HG03060 (cell line): ENCODE measurements around the gene TMEM132C.
"Not testable (repeated sequence)": the region's sequence is repeated elsewhere in the genome, so short reads cannot be mapped to it uniquely, and the experiment has no call there.

ENCODE experiments used
- ATAC-seq: cut with Tn5 transposase; IDR thresholded peaks from one replicate; pipeline ENCODE4 v1.9.1; 2021; ENCODE audit warnings: low read depth, moderate number of reproducible peaks; ENCODE audit not compliant: unreplicated experiment

Gene TMEM132C

GRCh38 chr12:128603573-128604115 lies 336.7 kb downstream of the TMEM132C start:
- ATAC-seq = no peak

DNA sequence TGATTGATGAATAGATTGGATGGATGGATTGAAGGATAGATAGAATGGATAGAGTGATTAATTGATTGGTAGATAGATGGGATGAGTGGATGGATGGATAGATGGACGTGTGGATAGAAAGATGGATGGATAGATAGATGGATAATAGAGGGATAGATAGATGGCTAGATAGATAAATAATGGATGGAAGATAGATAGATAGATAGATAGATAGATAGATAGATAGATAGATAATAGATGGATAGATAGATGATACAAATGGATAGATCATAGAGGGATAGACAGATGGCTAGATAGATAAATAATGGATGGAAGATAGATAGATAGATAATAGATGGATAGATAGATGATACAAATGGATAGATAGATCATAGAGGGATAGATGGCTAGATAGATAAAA lies 337.2 kb downstream of the TMEM132C start:
- ATAC-seq = not testable (repeated sequence)

- no peak for ATAC-seq
These were observed 339.1 kb downstream of the TMEM132C start for GRCh38 chr12:128606051-128606450.

DNA sequence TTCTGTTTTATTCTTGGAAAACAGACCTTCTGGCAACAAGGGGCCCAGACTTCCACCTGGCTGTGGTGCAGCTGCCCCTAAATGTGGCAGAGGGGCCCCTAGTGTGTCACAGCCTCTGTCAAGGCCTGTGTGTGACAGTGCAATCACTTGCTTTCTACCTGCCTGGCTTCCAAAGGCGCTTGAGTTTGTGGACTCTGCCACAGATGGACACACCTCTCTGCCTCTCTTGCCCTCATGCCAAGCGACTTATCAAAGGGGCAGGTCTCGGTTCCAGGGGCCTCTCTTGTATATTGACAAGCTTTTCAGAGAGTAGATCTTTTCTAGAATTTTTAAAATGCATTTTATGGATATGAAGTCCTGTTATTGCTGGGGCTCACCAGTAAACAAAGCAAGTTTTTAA lies 339.6 kb downstream of the TMEM132C start:
- no peak for ATAC-seq

- no peak for ATAC-seq
These were observed 340.0 kb downstream of the TMEM132C start for GRCh38 chr12:128606970-128607369.

GRCh38 chr12:128607641-128608040 lies 340.7 kb downstream of the TMEM132C start:
- no peak for ATAC-seq

GRCh38 chr12:128609861-128610260 lies 342.9 kb downstream of the TMEM132C start:
- ATAC-seq = no peak

DNA sequence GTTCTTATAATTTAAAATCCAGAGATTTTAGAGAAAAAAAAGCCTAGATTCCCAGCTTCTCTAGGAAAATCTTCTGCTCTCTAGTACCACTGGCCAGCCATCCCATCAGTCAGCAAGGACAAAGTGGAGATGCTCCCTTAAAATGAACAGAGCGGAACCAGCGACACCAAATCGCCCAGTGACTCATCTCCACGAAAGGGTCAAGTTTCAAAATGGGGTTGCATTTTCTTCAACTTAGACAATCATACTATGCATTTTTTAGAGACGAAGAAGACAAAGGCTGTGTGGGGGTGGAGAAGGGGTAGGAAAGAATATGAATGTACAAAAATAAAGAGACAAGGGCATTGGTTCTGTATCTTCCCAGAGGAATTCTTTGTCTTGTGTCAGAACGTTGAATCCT lies 344.8 kb downstream of the TMEM132C start:
- no peak for ATAC-seq

GRCh38 chr12:128612150-128612850 lies 345.3 kb downstream of the TMEM132C start:
- ATAC-seq = no peak

GRCh38 chr12:128613837-128614590 lies 347.0 kb downstream of the TMEM132C start:
- ATAC-seq = no peak

- no peak for ATAC-seq
These were observed 350.4 kb downstream of the TMEM132C start for GRCh38 chr12:128617304-128617833.

- ATAC-seq = no peak
These were observed 352.3 kb downstream of the TMEM132C start for GRCh38 chr12:128619263-128619662.

- no peak for ATAC-seq
These were observed 354.3 kb downstream of the TMEM132C start for GRCh38 chr12:128621304-128621703.

GRCh38 chr12:128623748-128624147 lies 356.8 kb downstream of the TMEM132C start:
- no peak for ATAC-seq

DNA sequence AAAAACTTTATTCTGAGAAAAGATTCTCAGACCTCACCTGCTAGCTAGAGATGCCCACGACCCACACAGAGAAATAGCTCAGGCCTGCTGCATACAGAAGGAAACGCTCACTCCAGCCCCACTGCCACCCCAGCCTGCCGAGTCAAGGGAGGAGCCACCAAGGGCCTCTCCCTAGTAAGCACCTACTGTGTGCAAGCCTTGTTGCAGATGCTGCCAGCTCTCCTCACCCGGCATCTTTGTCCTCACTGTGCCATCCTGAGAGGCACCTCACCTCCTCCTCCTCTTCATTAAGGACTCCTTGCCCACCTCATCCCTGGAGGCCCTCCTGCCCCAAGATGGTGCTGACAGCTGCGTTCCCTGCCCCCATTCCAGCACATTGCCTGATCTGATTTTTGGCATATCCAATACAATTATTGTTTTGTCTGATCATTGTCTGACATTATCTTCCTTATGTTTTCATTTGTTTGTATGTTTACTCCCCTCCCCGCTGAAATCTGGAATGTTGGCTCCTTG lies 359.9 kb downstream of the TMEM132C start:
- no peak for ATAC-seq

GRCh38 chr12:128627659-128628058 lies 360.7 kb downstream of the TMEM132C start:
- no peak for ATAC-seq

- no peak for ATAC-seq
These were observed 363.0 kb downstream of the TMEM132C start for GRCh38 chr12:128629979-128630378.

- ATAC-seq = peak; percentile 84
These were observed 371.0 kb downstream of the TMEM132C start for GRCh38 chr12:128637642-128638606.

DNA sequence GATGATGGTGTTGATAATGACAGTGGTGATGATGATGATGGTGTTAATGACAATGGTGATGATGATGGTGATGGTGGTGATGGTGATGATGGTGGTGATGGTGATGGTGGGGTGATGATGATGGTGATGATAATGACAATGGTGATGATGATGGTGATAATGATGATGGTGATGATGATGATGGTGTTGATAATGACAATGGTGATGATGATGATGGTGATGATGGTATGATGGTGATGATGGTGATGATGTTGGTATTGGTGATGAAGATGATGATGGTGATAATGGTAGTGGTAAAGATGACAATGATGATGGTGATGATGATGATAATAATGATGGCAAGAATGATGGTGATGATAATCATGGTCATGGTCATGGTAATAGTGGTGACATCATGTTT lies 372.1 kb downstream of the TMEM132C start:
- ATAC-seq = no peak

- no peak for ATAC-seq
These were observed 376.2 kb downstream of the TMEM132C start for GRCh38 chr12:128643155-128643554.
